HEK293 (cell line): ENCODE results near the gene CNOT11.

Experiments used
- CTCF ChIP-seq: fragments of 450-650 bp; formaldehyde crosslinking; IDR thresholded peaks from 2 replicates; pipeline ENCODE4 v1.5.1; 2016; ENCODE audit warnings: missing biosample characterization, missing genetic modification characterization
- GLIS1 ChIP-seq: fragments of 450-650 bp; formaldehyde crosslinking; IDR thresholded peaks from 2 replicates; pipeline ENCODE4 v1.5.1; 2016; ENCODE audit warnings: missing biosample characterization, missing genetic modification characterization
- HOXA7 ChIP-seq: sonication (generic); formaldehyde crosslinking; IDR thresholded peaks from 2 replicates; pipeline ENCODE4 v1.8.1; 2022; ENCODE audit warnings: missing genetic modification reagents, borderline replicate concordance
- HOXD13 ChIP-seq: sonication (generic); formaldehyde crosslinking; IDR thresholded peaks from 2 replicates; pipeline ENCODE4 v1.8.0; 2022; ENCODE audit warnings: missing genetic modification reagents, borderline replicate concordance
- MZF1 ChIP-seq: fragments of 450-650 bp; formaldehyde crosslinking; IDR thresholded peaks from 2 replicates; pipeline ENCODE4 v1.5.1; 2017; ENCODE audit warnings: missing biosample characterization, missing genetic modification characterization, borderline replicate concordance
- OSR2 ChIP-seq: fragments of 450-650 bp; formaldehyde crosslinking; IDR thresholded peaks from 2 replicates; pipeline ENCODE4 v1.5.1; 2016; ENCODE audit warnings: missing biosample characterization, missing genetic modification characterization
- OVOL3 ChIP-seq: fragments of 450-650 bp; formaldehyde crosslinking; IDR thresholded peaks from 2 replicates; pipeline ENCODE4 v1.5.1; 2016; ENCODE audit warnings: missing biosample characterization, missing genetic modification characterization
- SCRT1 ChIP-seq: fragments of 450-650 bp; formaldehyde crosslinking; IDR thresholded peaks from 2 replicates; pipeline ENCODE4 v1.5.1; 2016; ENCODE audit warnings: missing biosample characterization, missing genetic modification characterization, borderline replicate concordance
- SETDB1 ChIP-seq: IDR thresholded peaks from one replicate; pipeline ENCODE4 v1.6.1; 2017; ENCODE audit warnings: mild to moderate bottlenecking, low read length, moderate library complexity, mixed read lengths; ENCODE audit not compliant: insufficient read length
- WT1 ChIP-seq: fragments of 450-650 bp; formaldehyde crosslinking; IDR thresholded peaks from 2 replicates; pipeline ENCODE4 v1.5.1; 2016; ENCODE audit warnings: missing biosample characterization, missing genetic modification characterization
- YY2 ChIP-seq: fragments of 450-650 bp; formaldehyde crosslinking; IDR thresholded peaks from 2 replicates; pipeline ENCODE4 v1.5.1; 2016; ENCODE audit warnings: missing biosample characterization, missing genetic modification characterization
- ZBTB26 ChIP-seq: fragments of 450-650 bp; formaldehyde crosslinking; optimal IDR thresholded peaks from 2 replicates; pipeline ENCODE3; 2016; ENCODE audit warnings: missing biosample characterization, mild to moderate bottlenecking, missing genetic modification characterization
- ZBTB44 ChIP-seq: fragments of 450-650 bp; IDR thresholded peaks from 2 replicates; pipeline ENCODE4 v1.5.1; 2018; ENCODE audit warnings: missing biosample characterization, mild to moderate bottlenecking, missing genetic modification characterization
- ZFP3 ChIP-seq: fragments of 450-650 bp; formaldehyde crosslinking; IDR thresholded peaks from 2 replicates; pipeline ENCODE4 v1.5.1; 2016; ENCODE audit warnings: low read depth, missing biosample characterization, missing genetic modification characterization
- ZNF10 ChIP-seq: fragments of 450-650 bp; formaldehyde crosslinking; IDR thresholded peaks from 2 replicates; pipeline ENCODE4 v1.5.1; 2017; ENCODE audit warnings: missing biosample characterization, missing genetic modification characterization
- ZNF114 ChIP-seq: fragments of 450-650 bp; formaldehyde crosslinking; IDR thresholded peaks from 2 replicates; pipeline ENCODE4 v1.5.0; 2017; ENCODE audit warnings: missing biosample characterization, missing genetic modification characterization
- ZNF121 ChIP-seq: fragments of 450-650 bp; formaldehyde crosslinking; IDR thresholded peaks from 2 replicates; pipeline ENCODE4 v1.5.1; 2016; ENCODE audit warnings: missing biosample characterization, missing genetic modification characterization
- ZNF138 ChIP-seq: fragments of 450-650 bp; formaldehyde crosslinking; IDR thresholded peaks from 2 replicates; pipeline ENCODE4 v1.5.1; 2016; ENCODE audit warnings: missing biosample characterization, missing genetic modification characterization, borderline replicate concordance
- ZNF140 ChIP-seq: fragments of 450-650 bp; formaldehyde crosslinking; IDR thresholded peaks from 2 replicates; pipeline ENCODE4 v1.5.1; 2016; ENCODE audit warnings: missing biosample characterization, missing genetic modification characterization
- ZNF16 ChIP-seq: fragments of 450-650 bp; formaldehyde crosslinking; IDR thresholded peaks from 2 replicates; pipeline ENCODE4 v1.5.1; 2016; ENCODE audit warnings: low read depth, missing biosample characterization, missing genetic modification characterization
- ZNF184 ChIP-seq: fragments of 450-650 bp; IDR thresholded peaks from 2 replicates; pipeline ENCODE4 v1.5.1; 2018; ENCODE audit warnings: missing biosample characterization, mild to moderate bottlenecking, missing genetic modification characterization
- ZNF223 ChIP-seq: fragments of 450-650 bp; formaldehyde crosslinking; IDR thresholded peaks from 2 replicates; pipeline ENCODE4 v1.5.1; 2016; ENCODE audit warnings: missing biosample characterization, missing genetic modification characterization
- ZNF311 ChIP-seq: fragments of 450-650 bp; formaldehyde crosslinking; IDR thresholded peaks from 2 replicates; pipeline ENCODE4 v1.5.1; 2017; ENCODE audit warnings: missing biosample characterization, missing genetic modification characterization, borderline replicate concordance
- ZNF350 ChIP-seq: fragments of 450-650 bp; formaldehyde crosslinking; IDR thresholded peaks from 2 replicates; pipeline ENCODE4 v1.5.0; 2017; ENCODE audit warnings: missing biosample characterization, mild to moderate bottlenecking, missing genetic modification characterization
- ZNF391 ChIP-seq: fragments of 450-650 bp; formaldehyde crosslinking; IDR thresholded peaks from 2 replicates; pipeline ENCODE4 v1.5.1; 2016; ENCODE audit warnings: low read depth, missing biosample characterization, missing genetic modification characterization, borderline replicate concordance
- ZNF404 ChIP-seq: fragments of 450-650 bp; formaldehyde crosslinking; IDR thresholded peaks from 2 replicates; pipeline ENCODE4 v1.5.1; 2017; ENCODE audit warnings: missing biosample characterization, missing genetic modification characterization
- ZNF416 ChIP-seq: fragments of 450-650 bp; formaldehyde crosslinking; IDR thresholded peaks from 2 replicates; pipeline ENCODE4 v1.5.1; 2016; ENCODE audit warnings: missing biosample characterization, missing genetic modification characterization
- ZNF510 ChIP-seq: fragments of 450-650 bp; formaldehyde crosslinking; IDR thresholded peaks from 2 replicates; pipeline ENCODE4 v1.5.1; 2018; ENCODE audit warnings: mild to moderate bottlenecking, missing genetic modification characterization, missing biosample characterization; ENCODE audit not compliant: insufficient replicate concordance
- ZNF548 ChIP-seq: fragments of 450-650 bp; formaldehyde crosslinking; IDR thresholded peaks from 2 replicates; pipeline ENCODE4 v1.5.1; 2016; ENCODE audit warnings: missing biosample characterization, missing genetic modification characterization
- ZNF558 ChIP-seq: fragments of 450-650 bp; formaldehyde crosslinking; IDR thresholded peaks from 2 replicates; pipeline ENCODE4 v1.5.1; 2016; ENCODE audit warnings: missing biosample characterization, missing genetic modification characterization
- ZNF560 ChIP-seq: fragments of 450-650 bp; formaldehyde crosslinking; IDR thresholded peaks from 2 replicates; pipeline ENCODE4 v1.5.1; 2017; ENCODE audit warnings: missing biosample characterization, missing genetic modification characterization, borderline replicate concordance
- ZNF571 ChIP-seq: fragments of 450-650 bp; formaldehyde crosslinking; IDR thresholded peaks from 2 replicates; pipeline ENCODE4 v1.5.0; 2017; ENCODE audit warnings: missing biosample characterization, missing genetic modification characterization
- ZNF621 ChIP-seq: fragments of 450-650 bp; formaldehyde crosslinking; IDR thresholded peaks from 2 replicates; pipeline ENCODE4 v1.5.1; 2017; ENCODE audit warnings: missing biosample characterization, missing genetic modification characterization
- ZNF626 ChIP-seq: fragments of 450-650 bp; sonication (Bioruptor Pico); formaldehyde crosslinking; IDR thresholded peaks from 2 replicates; pipeline ENCODE4 v1.5.1; 2018; ENCODE audit warnings: missing biosample characterization, missing genetic modification characterization, inconsistent platforms
- ZNF670 ChIP-seq: fragments of 450-650 bp; formaldehyde crosslinking; IDR thresholded peaks from 2 replicates; pipeline ENCODE4 v1.5.1; 2016; ENCODE audit warnings: missing biosample characterization, missing genetic modification characterization, low read depth
- ZNF704 ChIP-seq: fragments of 450-650 bp; formaldehyde crosslinking; IDR thresholded peaks from 2 replicates; pipeline ENCODE4 v1.5.1; 2016; ENCODE audit warnings: missing biosample characterization, missing genetic modification characterization
- ZNF707 ChIP-seq: fragments of 450-650 bp; formaldehyde crosslinking; IDR thresholded peaks from 2 replicates; pipeline ENCODE4 v1.5.1; 2016; ENCODE audit warnings: missing biosample characterization, missing genetic modification characterization

CNOT11 gene

GRCh38 chr2:101252408-101253012 lies at the start of gene CNOT11 (continued):
- TF ChIP-seq ZNF140 (tag by site-specific recombination) (no peak), ZNF548 (tag by site-specific recombination) (no peak), OSR2 (tag by site-specific recombination) (no peak), ZNF560 (tag by site-specific recombination) (no peak), ZNF571 (tag by site-specific recombination) (no peak), HOXA7 (CRISPR knock-in tag) (no peak), ZNF558 (no peak), SCRT1 (tag by site-specific recombination) (no peak), ZNF621 (tag by site-specific recombination) (no peak), ZFP3 (tag by site-specific recombination) (no peak), ZNF350 (tag by site-specific recombination) (no peak), ZNF311 (tag by site-specific recombination) (no peak), ZBTB26 (tag by site-specific recombination) (peak; percentile 74), CTCF (tag by site-specific recombination) (no peak), YY2 (tag by site-specific recombination) (no peak), GLIS1 (peak; percentile 54), ZNF704 (tag by site-specific recombination) (no peak), MZF1 (tag by site-specific recombination) (0 out of 2 replicates have a peak, but pooled peaks have one; percentile 46), ZNF138 (tag by site-specific recombination) (no peak), ZNF121 (tag by site-specific recombination) (peak; percentile 49; the same call in 1 of the 2 replicates), ZNF114 (tag by site-specific recombination) (no peak), ZNF416 (tag by site-specific recombination) (no peak), ZBTB44 (tag by site-specific recombination) (0 out of 2 replicates have a peak, but pooled peaks have one; percentile 21), ZNF10 (tag by site-specific recombination) (no peak), ZNF707 (tag by site-specific recombination) (no peak), HOXD13 (CRISPR knock-in tag) (no peak), SETDB1 (no peak), OVOL3 (tag by site-specific recombination) (no peak), ZNF184 (tag by site-specific recombination) (no peak), ZNF626 (tag by site-specific recombination) (no peak), ZNF16 (no peak), ZNF670 (no peak), ZNF404 (tag by site-specific recombination) (no peak), WT1 (tag by site-specific recombination) (no peak), ZNF391 (tag by site-specific recombination) (no peak), ZNF223 (no peak), ZNF510 (no peak)
